ENCODE data around the gene TMEM178A. TPM values are rescaled to one million over a fixed set of nuclear protein-coding genes. Genes with fewer than 3 reads are reported as not detected.

The TMEM178A gene
- under 1 TPM in 2 of 4 donors, not detected in 2; 0.29 to 0.38 TPM for total RNA-seq

DNA sequence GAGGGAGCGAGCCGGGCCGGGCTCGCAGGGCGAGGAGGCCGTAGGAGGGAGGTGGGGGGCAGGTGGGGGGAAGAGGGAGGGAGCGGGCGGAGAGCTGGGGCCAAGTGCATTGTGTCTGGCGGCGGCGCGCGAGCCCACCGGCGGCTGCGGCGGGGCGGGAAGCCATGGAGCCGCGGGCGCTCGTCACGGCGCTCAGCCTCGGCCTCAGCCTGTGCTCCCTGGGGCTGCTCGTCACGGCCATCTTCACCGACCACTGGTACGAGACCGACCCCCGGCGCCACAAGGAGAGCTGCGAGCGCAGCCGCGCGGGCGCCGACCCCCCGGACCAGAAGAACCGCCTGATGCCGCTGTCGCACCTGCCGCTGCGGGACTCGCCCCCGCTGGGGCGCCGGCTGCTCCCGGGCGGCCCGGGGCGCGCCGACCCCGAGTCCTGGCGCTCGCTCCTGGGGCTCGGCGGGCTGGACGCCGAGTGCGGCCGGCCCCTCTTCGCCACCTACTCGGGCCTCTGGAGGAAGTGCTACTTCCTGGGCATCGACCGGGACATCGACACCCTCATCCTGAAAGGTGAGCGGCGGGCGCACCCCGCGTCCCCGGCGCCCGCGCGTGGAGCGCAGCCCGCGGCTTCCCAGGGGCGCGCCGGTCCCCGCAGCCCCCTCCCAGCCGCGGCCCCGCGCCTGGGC, at the start of gene TMEM178A:
Gene TMEM178A, plus strand, starts transcription at position 107 of the 680 bp plus-strand sequence. Its CDS starts 58 bp downstream, at position 165.
- Histone ChIP-seq H3K27ac (no peak within 1 kb of the TSS), H3K27me3 (peaks cover 0 to 62% (median 10%) of the 10 kb centered on the region in 4 donors), H3K36me3 (no peaks in the 10 kb centered on the region), H3K4me1 (peaks cover 0 to 20% (median 9%) of the 10 kb centered on the region in 3 donors), H3K9me3 (no peaks in the 10 kb centered on the region), H3K4me3 (peak within 1 kb of the TSS; percentile 28 to 64 (median 48))
- 0 to 10% methylated on average over 2 to 24 of the region's 90 CpGs for WGBS, 2 donors
- DNase-seq, result no peak
- TF ChIP-seq CTCF (IDR thresholded peaks at IDR 0.05) (no peak), POLR2A (IDR thresholded peaks at IDR 0.05) (no peak)
- intact Hi-C loops (cut with DNase I), result no loop called here

- H3K27ac ChIP-seq, result no peak overlapping the region
- no peaks in the 10 kb centered on the region for H3K36me3 ChIP-seq
- intact Hi-C loops (cut with DNase I), result no loop called here
- DNase-seq, result no peak
- WGBS, 2 donors, result 96 to 100% methylated on average over 1 of the region's 1 CpG
- no peaks in the 10 kb centered on the region for H3K9me3 ChIP-seq
- H3K27me3 ChIP-seq, result no peaks in the 10 kb centered on the region
- H3K4me3 ChIP-seq, result no peak overlapping the region
- peaks cover 0 to 11% (median 0%) of the 10 kb centered on the region in 3 donors for H3K4me1 ChIP-seq
- TF ChIP-seq POLR2A (IDR thresholded peaks at IDR 0.05) (no peak), CTCF (IDR thresholded peaks at IDR 0.05) (no peak)
Observed at GRCh38 chr2:39618236-39618635, 47.5 kb upstream of the TMEM178A start.

DNA sequence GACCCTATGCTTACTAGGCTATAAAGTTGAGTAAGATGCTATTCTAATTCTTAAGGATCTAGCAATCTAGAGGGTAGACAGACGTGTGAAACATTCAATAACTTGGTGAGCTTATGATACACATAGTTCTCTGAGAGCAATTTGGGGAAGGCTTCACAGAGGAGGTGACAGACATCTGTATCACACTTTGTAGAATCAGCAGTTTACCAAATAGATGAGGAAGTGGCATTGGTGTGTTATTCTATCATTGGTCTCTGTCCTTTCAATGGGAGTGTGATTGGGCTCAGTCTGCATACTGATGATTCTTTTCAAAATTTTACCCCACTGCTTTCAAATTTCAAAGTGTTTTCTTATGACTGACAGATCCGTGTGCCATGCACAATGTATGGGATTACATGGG, 47.0 kb upstream of the TMEM178A start:
- H3K27ac ChIP-seq, result no peak overlapping the region
- no peak overlapping the region for H3K4me3 ChIP-seq
- intact Hi-C loops (cut with DNase I), result no loop called here
- H3K4me1 ChIP-seq, result peaks cover 0 to 11% (median 0%) of the 10 kb centered on the region in 3 donors
- H3K27me3 ChIP-seq, result no peaks in the 10 kb centered on the region
- H3K9me3 ChIP-seq, result no peaks in the 10 kb centered on the region
- no peak for DNase-seq
- TF ChIP-seq CTCF (IDR thresholded peaks at IDR 0.05), result no peak
- TF ChIP-seq POLR2A (IDR thresholded peaks at IDR 0.05), result no peak
- WGBS, 2 donors, result 71 to 82% methylated on average over 2 of the region's 2 CpGs
- no peaks in the 10 kb centered on the region for H3K36me3 ChIP-seq

GRCh38 chr2:39620067-39620466, 45.6 kb upstream of the TMEM178A start:
- no peaks in the 10 kb centered on the region for H3K36me3 ChIP-seq
- no peaks in the 10 kb centered on the region for H3K9me3 ChIP-seq
- TF ChIP-seq POLR2A (IDR thresholded peaks at IDR 0.05), result no peak
- TF ChIP-seq CTCF (IDR thresholded peaks at IDR 0.05), result no peak
- intact Hi-C loops (cut with DNase I), result no loop called here
- no peak for DNase-seq
- H3K4me1 ChIP-seq, result peaks cover 0 to 11% (median 0%) of the 10 kb centered on the region in 3 donors
- H3K27me3 ChIP-seq, result no peaks in the 10 kb centered on the region
- H3K4me3 ChIP-seq, result no peak overlapping the region
- 9 to 20% methylated on average over 6 of the region's 6 CpGs for whole genome bisulfite sequencing, 2 donors
- H3K27ac ChIP-seq, result no peak overlapping the region

DNA sequence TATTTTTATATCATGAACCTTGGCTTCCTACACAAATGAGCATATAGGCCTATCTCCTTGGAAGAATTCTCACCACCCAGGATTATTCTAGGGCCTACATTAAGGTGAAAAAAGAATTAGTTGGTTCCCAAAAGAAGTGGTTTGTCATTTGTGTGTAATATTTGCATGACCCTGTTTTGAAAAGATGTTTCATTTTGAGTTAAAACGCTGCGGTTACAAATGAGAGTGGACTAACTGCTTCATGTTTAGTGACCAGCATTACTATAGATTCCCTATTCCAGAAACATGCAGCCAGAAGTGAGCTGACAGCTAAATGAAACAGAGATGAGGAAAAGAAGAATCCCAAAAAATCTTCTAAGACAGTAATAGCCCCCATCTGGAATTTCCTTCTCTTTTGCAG, 44.1 kb upstream of the TMEM178A start:
- WGBS, 2 donors, result 88 to 96% methylated on average over 2 of the region's 2 CpGs
- no peak for DNase-seq
- no peak overlapping the region for H3K27ac ChIP-seq
- TF ChIP-seq CTCF (IDR thresholded peaks at IDR 0.05) (no peak), POLR2A (IDR thresholded peaks at IDR 0.05) (no peak)
- H3K27me3 ChIP-seq, result no peaks in the 10 kb centered on the region
- intact Hi-C loops (cut with DNase I), result no loop called here
- no peaks in the 10 kb centered on the region for H3K9me3 ChIP-seq
- no peaks in the 10 kb centered on the region for H3K36me3 ChIP-seq
- peaks cover 0 to 11% (median 0%) of the 10 kb centered on the region in 3 donors for H3K4me1 ChIP-seq
- H3K4me3 ChIP-seq, result no peak overlapping the region
